Trophoblast cell (in vitro differentiated cells and primary cell): ENCODE results near the gene FKBP5.

Experiments
- DNase-seq, 2 donors: peaks; one replicate each; pipeline ENCODE4 v3.0.0-alpha.2; 2016
- H2AFZ ChIP-seq: 2 replicates; pipeline ENCODE4 v1.6.1; 2013; ENCODE audit warnings: low read length, moderate library complexity, mild to moderate bottlenecking; ENCODE audit not compliant: insufficient read depth, poor library complexity
- H2AK5ac ChIP-seq: 2 replicates; pipeline ENCODE4 v1.6.1; 2013; ENCODE audit warnings: mild to moderate bottlenecking, low read length
- H2BK120ac ChIP-seq: 2 replicates; pipeline ENCODE4 v1.6.1; 2013; ENCODE audit warnings: low read length, mild to moderate bottlenecking, moderate library complexity; ENCODE audit not compliant: insufficient read depth, poor library complexity
- H2BK12ac ChIP-seq: 2 replicates; pipeline ENCODE4 v1.6.1; 2013; ENCODE audit warnings: mild to moderate bottlenecking, low read length, moderate library complexity
- H2BK5ac ChIP-seq: 2 replicates; pipeline ENCODE4 v1.6.1; 2013; ENCODE audit warnings: low read length, low read depth, moderate library complexity, mild to moderate bottlenecking; ENCODE audit not compliant: poor library complexity
- H3K14ac ChIP-seq: 2 replicates; pipeline ENCODE4 v1.6.1; 2013; ENCODE audit warnings: mild to moderate bottlenecking, low read length
- H3K18ac ChIP-seq: 2 replicates; pipeline ENCODE4 v1.6.1; 2013; ENCODE audit warnings: mild to moderate bottlenecking, low read length
- H3K23ac ChIP-seq: 2 replicates; pipeline ENCODE4 v1.6.1; 2013; ENCODE audit warnings: low read length
- H3K27ac ChIP-seq: 2 replicates; pipeline ENCODE4 v1.5.1; 2013; ENCODE audit warnings: low read depth, mild to moderate bottlenecking, inconsistent platforms, low read length, moderate library complexity
- H3K27me3 ChIP-seq: 2 replicates; pipeline ENCODE4 v1.6.1; 2013; ENCODE audit warnings: inconsistent platforms, mild to moderate bottlenecking, low read length, moderate library complexity; ENCODE audit not compliant: insufficient read depth
- H3K36me3 ChIP-seq, 2 experiments: 1 replicate in 1 of 2; 2 replicates in 1 of 2; pipeline ENCODE4 v1.6.1; 2013; ENCODE audit warnings: low read length in 2 of 2, mild to moderate bottlenecking in 2 of 2, moderate library complexity in 1 of 2; ENCODE audit not compliant: insufficient read depth in 2 of 2, control insufficient read depth in 1 of 2
- H3K4ac ChIP-seq: 2 replicates; pipeline ENCODE4 v1.6.1; 2013; ENCODE audit warnings: low read depth, mild to moderate bottlenecking, low read length, moderate library complexity
- H3K4me1 ChIP-seq, 2 experiments: 1 replicate in 1 of 2; 2 replicates in 1 of 2; pipeline ENCODE4 v1.6.1; 2013; ENCODE audit warnings: low read length in 2 of 2, mild to moderate bottlenecking in 2 of 2, moderate library complexity in 1 of 2; ENCODE audit not compliant: insufficient read depth in 2 of 2, control insufficient read depth in 1 of 2
- H3K4me2 ChIP-seq: 2 replicates; pipeline ENCODE4 v1.6.1; 2013; ENCODE audit warnings: inconsistent platforms, mild to moderate bottlenecking, low read length, moderate library complexity
- H3K4me3 ChIP-seq: 2 replicates; pipeline ENCODE4 v1.5.1; 2013; ENCODE audit warnings: mild to moderate bottlenecking, low read depth, low read length, inconsistent platforms
- H3K79me1 ChIP-seq: one replicate; pipeline ENCODE4 v1.6.1; 2013; ENCODE audit warnings: low read length
- H3K79me2 ChIP-seq: 2 replicates; pipeline ENCODE4 v1.6.1; 2013; ENCODE audit warnings: low read length, mild to moderate bottlenecking; ENCODE audit not compliant: control insufficient read depth, insufficient read depth, poor library complexity
- H3K9ac ChIP-seq: 2 replicates; pipeline ENCODE4 v1.6.1; 2013; ENCODE audit warnings: mild to moderate bottlenecking, low read length
- H3K9me3 ChIP-seq: 2 replicates; pipeline ENCODE4 v1.6.1; 2013; ENCODE audit warnings: low read depth, mild to moderate bottlenecking, control low read depth, inconsistent platforms, low read length; ENCODE audit not compliant: insufficient read depth
- H4K12ac ChIP-seq: 2 replicates; pipeline ENCODE4 v1.6.1; 2013; ENCODE audit warnings: low read depth, mild to moderate bottlenecking, low read length, moderate library complexity
- H4K8ac ChIP-seq: 2 replicates; pipeline ENCODE4 v1.6.1; 2013; ENCODE audit warnings: low read depth, mild to moderate bottlenecking, low read length, moderate library complexity
- H4K91ac ChIP-seq: one replicate; pipeline ENCODE4 v1.6.1; 2013; ENCODE audit warnings: low read depth, mild to moderate bottlenecking, low read length, moderate library complexity
- WGBS: extraction: QIAGEN DNeasy Blood & Tissue Kit; methylation state at CpG from one replicate; pipeline ENCODE4 v1.1.7; 2013; ENCODE audit warnings: missing lambda C conversion rate; ENCODE audit not compliant: insufficient read length, insufficient coverage; ENCODE audit errors: extremely low coverage; 5-methylcytosine and 5-hydroxymethylcytosine counted together

Gene FKBP5

DNA sequence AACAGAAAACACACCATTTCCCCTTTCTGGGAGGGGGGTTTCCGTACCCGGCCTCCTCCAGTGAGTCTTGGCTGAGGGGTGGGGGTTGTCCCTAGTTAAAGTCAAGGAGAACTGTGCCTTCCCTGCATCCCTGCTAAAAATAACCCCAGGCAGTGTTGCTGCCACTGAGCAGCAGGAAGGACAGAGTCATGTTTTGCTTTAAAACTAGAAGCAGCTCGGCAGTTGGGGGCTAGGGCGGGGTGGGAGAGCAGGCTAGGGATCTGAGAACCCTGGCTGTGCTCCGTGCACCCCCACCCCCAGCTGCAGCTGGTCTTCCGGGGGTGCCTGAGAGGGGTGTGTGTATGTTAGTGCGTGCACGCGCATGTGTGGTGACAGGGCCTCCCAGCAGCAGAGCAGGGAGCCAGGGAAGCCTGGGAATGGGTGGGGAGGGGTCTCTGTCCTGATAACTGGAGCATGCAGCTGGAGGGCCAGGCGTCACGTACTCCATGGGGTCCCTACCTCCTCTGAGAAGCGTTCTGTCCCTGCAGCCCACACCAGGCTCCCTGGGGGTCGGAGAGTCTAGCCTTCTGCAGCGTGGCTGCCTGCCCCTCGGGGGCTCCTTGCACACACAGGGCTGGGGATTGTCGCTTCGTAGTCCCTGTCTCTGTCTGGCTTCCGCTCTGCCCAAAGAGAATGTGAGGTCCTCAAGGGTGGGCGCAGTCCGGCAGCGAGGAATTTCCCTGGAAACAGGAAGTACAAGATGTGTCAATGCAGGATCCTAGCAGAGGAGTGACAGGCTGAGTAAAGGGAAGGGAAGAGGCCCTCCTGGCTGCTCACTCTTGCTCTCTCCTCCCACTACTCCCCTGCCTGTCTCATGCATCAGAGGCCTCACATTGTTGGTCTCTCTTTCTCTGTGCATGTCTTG, 31.4 kb upstream of the FKBP5 start:
- Histone ChIP-seq H3K14ac (peak overlapping the region; percentile 63), H3K4me2 (peak overlapping the region; percentile 58), H3K36me3 (no peaks in the 10 kb centered on the region), H3K4ac (no peak overlapping the region), H3K9ac (no peak overlapping the region), H3K23ac (no peak overlapping the region), H3K27ac (peak overlapping the region; percentile 4), H4K91ac (peak overlapping the region; percentile 65), H3K79me1 (peaks cover 4% of the 10 kb centered on the region), H2BK12ac (no peak overlapping the region), H3K9me3 (no peaks in the 10 kb centered on the region), H2AFZ (peak overlapping the region; percentile 47), H2BK120ac (peak overlapping the region; percentile 52), H4K8ac (peak overlapping the region; percentile 87), H4K12ac (peak overlapping the region; percentile 57), H2AK5ac (no peak overlapping the region), H3K4me1 (peaks cover 8 to 14% of the 10 kb centered on the region in 2 experiments), H2BK5ac (no peak overlapping the region), H3K4me3 (no peak overlapping the region), H3K18ac (peak overlapping the region; percentile 39), H3K79me2 (no peaks in the 10 kb centered on the region), H3K27me3 (no peaks in the 10 kb centered on the region)
- no CpG with 5 or more reads among the region's 21 CpGs for WGBS
- peak; percentile 14 to 21 for DNase-seq

DNA sequence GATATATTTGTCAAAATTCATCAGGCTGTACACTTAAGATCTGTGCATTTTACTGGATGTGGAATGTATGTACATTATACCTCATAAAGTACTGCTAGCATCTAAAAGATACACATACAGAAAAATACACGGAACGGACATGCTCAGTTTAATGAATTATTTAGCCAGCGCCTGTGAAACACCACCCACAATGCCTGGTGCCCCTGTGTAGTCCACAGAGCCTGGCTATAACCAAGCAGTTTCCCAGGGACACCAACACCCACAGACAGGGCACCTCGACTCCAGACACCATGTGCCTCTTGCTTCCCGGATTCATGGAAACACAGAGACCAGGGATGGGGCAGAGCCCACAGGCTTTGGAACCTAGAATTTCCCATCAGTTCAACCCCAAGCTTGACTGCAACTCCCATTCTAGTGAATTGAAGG, 30.7 kb upstream of the FKBP5 start:
- Histone ChIP-seq H2AK5ac (no peak overlapping the region), H2BK12ac (no peak overlapping the region), H3K4ac (no peak overlapping the region), H3K27ac (no peak overlapping the region), H3K23ac (no peak overlapping the region), H2BK120ac (no peak overlapping the region), H3K4me2 (peak overlapping the region; percentile 58), H3K14ac (no peak overlapping the region), H4K12ac (no peak overlapping the region), H3K27me3 (no peaks in the 10 kb centered on the region), H3K4me1 (peaks cover 8 to 14% of the 10 kb centered on the region in 2 experiments), H3K9me3 (no peaks in the 10 kb centered on the region), H3K9ac (no peak overlapping the region), H3K4me3 (no peak overlapping the region), H3K79me2 (no peaks in the 10 kb centered on the region), H4K8ac (no peak overlapping the region), H2BK5ac (no peak overlapping the region), H3K18ac (no peak overlapping the region), H3K36me3 (no peaks in the 10 kb centered on the region), H3K79me1 (peaks cover 4% of the 10 kb centered on the region), H2AFZ (no peak overlapping the region), H4K91ac (no peak overlapping the region)
- no CpG with 5 or more reads among the region's 5 CpGs for WGBS
- DNase-seq: no peak

DNA sequence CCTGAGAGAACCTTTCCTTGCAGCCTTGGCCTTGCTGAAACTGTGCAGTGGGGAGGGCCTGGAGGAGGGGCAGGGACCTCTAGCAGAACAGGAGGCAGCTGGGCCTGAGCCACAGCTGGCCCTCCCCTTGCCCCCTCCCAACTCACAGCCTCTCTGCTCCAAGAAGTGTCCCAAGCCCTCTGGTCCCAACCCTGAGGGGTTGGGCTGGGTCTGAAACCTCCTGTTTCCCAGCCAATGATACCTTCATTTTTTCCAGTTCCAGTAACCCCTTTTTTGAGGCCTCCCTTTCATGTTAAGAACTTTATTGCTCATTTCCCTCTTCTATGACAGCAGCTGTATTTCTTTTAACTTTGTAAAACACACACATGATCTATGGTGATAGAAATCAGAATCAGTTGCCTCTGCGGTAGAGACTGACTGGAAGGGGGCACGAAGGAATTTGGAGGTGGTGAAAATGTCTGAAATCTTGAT, 30.2 kb upstream of the FKBP5 start:
- H3K79me1 ChIP-seq: peaks cover 4% of the 10 kb centered on the region
- H3K79me2 ChIP-seq: no peaks in the 10 kb centered on the region
- no peak overlapping the region for H4K91ac ChIP-seq
- no peak overlapping the region for H2BK120ac ChIP-seq
- H2AK5ac ChIP-seq: no peak overlapping the region
- H2BK12ac ChIP-seq: no peak overlapping the region
- H3K4me3 ChIP-seq: no peak overlapping the region
- H4K12ac ChIP-seq: no peak overlapping the region
- no peaks in the 10 kb centered on the region for H3K27me3 ChIP-seq
- WGBS: no CpG with 5 or more reads among the region's 2 CpGs
- H3K9ac ChIP-seq: no peak overlapping the region
- H2AFZ ChIP-seq: no peak overlapping the region
- no peaks in the 10 kb centered on the region for H3K36me3 ChIP-seq
- H3K23ac ChIP-seq: no peak overlapping the region
- no peak overlapping the region for H3K4me2 ChIP-seq
- H3K14ac ChIP-seq: peak overlapping the region; percentile 18
- peaks cover 8 to 14% of the 10 kb centered on the region in 2 experiments for H3K4me1 ChIP-seq
- no peak overlapping the region for H3K18ac ChIP-seq
- H3K27ac ChIP-seq: no peak overlapping the region
- H4K8ac ChIP-seq: no peak overlapping the region
- DNase-seq: no peak
- H3K9me3 ChIP-seq: no peaks in the 10 kb centered on the region
- H2BK5ac ChIP-seq: no peak overlapping the region
- no peak overlapping the region for H3K4ac ChIP-seq

DNA sequence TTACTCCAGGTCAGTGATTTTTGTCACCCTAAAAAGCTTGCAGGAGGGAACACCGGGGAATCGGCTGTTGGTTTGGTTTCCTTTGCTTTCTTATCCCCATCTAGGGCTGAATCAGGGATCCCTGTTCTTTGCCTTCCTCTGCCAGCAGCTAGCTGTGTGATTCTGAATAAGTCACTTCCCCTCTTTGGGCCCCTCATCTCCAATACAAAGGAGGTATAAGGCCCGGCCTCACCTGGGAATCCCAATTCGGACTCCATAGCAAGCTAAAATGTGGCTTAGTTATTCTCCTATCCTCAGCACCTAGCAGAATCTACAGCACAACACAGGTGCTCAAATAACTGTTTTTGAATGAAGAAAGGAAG, 29.6 kb upstream of the FKBP5 start:
- Histone ChIP-seq H3K79me2 (no peaks in the 10 kb centered on the region), H4K12ac (no peak overlapping the region), H4K91ac (no peak overlapping the region), H3K27me3 (no peaks in the 10 kb centered on the region), H3K27ac (no peak overlapping the region), H3K36me3 (no peaks in the 10 kb centered on the region), H3K79me1 (peaks cover 4% of the 10 kb centered on the region), H3K23ac (no peak overlapping the region), H4K8ac (no peak overlapping the region), H2BK120ac (no peak overlapping the region), H3K4ac (no peak overlapping the region), H2AK5ac (no peak overlapping the region), H2AFZ (no peak overlapping the region), H3K4me1 (peaks cover 8 to 14% of the 10 kb centered on the region in 2 experiments), H3K18ac (no peak overlapping the region), H3K14ac (no peak overlapping the region), H2BK12ac (no peak overlapping the region), H3K9ac (no peak overlapping the region), H3K9me3 (no peaks in the 10 kb centered on the region), H3K4me2 (no peak overlapping the region), H3K4me3 (no peak overlapping the region), H2BK5ac (no peak overlapping the region)
- no peak for DNase-seq
- no CpG with 5 or more reads among the region's 4 CpGs for WGBS
